C4-2B (cell line): ENCODE data around the gene SEZ6L.

Experiments used
- CTCF ChIP-seq: fragments of 450-650 bp; conservative IDR thresholded peaks from 2 replicates; pipeline ENCODE4 v1.5.1; 2017; ENCODE audit warnings: mild to moderate bottlenecking
- ZFX ChIP-seq: fragments of 450-650 bp; IDR thresholded peaks from 2 replicates; pipeline ENCODE4 v1.6.1; 2017

GRCh38 chr22:26131589-26132154, 37.6 kb upstream of the SEZ6L start:
- TF ChIP-seq CTCF, result no peak
- no peak for TF ChIP-seq ZFX
